ENCODE data around the gene EXOC3.

EXOC3 gene

DNA sequence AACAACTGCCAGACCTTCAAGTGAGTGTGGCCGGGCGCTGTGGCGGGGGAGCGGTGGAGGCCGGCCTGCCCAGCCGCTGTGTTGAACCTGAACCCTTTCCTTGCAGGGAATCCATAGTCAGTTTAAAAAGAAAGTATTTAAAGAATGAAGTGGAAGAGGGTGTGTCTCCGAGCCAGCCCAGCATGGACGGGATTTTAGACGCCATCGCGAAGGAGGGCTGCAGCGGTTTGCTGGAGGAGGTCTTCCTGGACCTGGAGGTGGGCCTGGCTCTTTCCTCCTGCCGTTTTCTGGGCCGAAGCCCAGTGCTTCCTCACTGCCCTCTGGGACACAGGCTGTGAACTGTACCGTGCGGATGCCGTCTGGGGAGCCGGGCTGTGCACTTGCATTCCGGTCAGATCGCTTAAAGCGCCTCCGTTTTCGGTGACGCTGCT is 19.1 kb downstream of the EXOC3 start:
- Histone ChIP-seq H3K9me3 (no peaks in the 10 kb centered on the region), H3K27me3 (no peaks in the 10 kb centered on the region), H3K36me3 (peaks cover 67 to 95% (median 76%) of the 10 kb centered on the region in 3 donors), H3K4me3 (no peak overlapping the region), H3K4me1 (no peaks in the 10 kb centered on the region), H3K27ac (no peak overlapping the region)
- intact Hi-C loops (cut with DNase I; ENCODE audit: low total_unique reads), result no loop called here
- TF ChIP-seq, protein P1, sequence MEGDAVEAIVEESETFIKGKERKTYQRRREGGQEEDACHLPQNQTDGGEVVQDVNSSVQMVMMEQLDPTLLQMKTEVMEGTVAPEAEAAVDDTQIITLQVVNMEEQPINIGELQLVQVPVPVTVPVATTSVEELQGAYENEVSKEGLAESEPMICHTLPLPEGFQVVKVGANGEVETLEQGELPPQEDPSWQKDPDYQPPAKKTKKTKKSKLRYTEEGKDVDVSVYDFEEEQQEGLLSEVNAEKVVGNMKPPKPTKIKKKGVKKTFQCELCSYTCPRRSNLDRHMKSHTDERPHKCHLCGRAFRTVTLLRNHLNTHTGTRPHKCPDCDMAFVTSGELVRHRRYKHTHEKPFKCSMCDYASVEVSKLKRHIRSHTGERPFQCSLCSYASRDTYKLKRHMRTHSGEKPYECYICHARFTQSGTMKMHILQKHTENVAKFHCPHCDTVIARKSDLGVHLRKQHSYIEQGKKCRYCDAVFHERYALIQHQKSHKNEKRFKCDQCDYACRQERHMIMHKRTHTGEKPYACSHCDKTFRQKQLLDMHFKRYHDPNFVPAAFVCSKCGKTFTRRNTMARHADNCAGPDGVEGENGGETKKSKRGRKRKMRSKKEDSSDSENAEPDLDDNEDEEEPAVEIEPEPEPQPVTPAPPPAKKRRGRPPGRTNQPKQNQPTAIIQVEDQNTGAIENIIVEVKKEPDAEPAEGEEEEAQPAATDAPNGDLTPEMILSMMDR (IDR thresholded peaks at IDR 0.05), result no peak
- DNase-seq, result peak in 1 of 2 donors; percentile 5

DNA sequence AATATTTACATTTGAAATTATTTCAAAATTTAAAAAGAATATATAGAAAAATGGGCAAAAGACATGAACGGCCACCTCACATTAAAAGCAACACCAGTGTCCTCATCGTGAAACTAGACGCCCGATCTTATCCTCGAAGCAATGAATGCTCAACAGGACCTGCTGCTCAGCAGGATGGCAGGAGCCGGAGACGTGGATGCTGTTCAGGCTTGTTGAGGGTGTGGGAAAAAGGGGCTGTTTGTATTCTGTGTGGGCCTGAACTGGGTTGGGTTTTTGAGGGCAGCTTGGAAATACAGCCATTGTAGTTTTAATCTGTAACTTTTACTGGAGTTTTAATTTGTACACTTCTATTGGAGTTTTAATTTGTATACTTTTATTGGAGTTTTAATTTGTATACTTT is 20.3 kb downstream of the EXOC3 start:
- H3K4me1 ChIP-seq, result no peaks in the 10 kb centered on the region
- H3K27me3 ChIP-seq, result no peaks in the 10 kb centered on the region
- intact Hi-C loops (cut with DNase I; ENCODE audit: low total_unique reads), result no loop called here
- no peak for DNase-seq
- H3K9me3 ChIP-seq, result no peaks in the 10 kb centered on the region
- peaks cover 54 to 88% (median 66%) of the 10 kb centered on the region in 3 donors for H3K36me3 ChIP-seq
- TF ChIP-seq, protein P1 (IDR thresholded peaks at IDR 0.05), result no peak
- H3K4me3 ChIP-seq, result no peak overlapping the region
- no peak overlapping the region for H3K27ac ChIP-seq

DNA sequence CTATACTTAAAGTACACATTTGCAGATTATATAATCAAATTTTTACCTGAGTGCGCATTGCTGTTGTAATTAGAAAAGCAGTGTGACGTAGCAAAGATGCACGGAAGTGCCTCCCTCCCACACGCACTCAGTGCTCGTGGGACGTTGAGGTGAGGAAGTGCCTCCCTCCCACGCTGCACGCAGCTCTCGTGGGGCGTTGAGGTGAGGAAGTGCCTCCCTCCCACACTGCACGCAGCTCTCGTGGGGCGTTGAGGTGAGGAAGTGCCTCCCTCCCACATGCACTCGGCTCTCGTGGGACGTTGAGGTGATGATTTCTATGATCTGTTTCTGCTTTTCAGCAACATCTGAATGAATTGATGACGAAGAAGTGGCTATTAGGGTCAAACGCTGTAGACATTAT is 21.0 kb downstream of the EXOC3 start:
- TF ChIP-seq, protein P1 (IDR thresholded peaks at IDR 0.05), result no peak
- Histone ChIP-seq H3K36me3 (peaks cover 48 to 87% (median 67%) of the 10 kb centered on the region in 3 donors), H3K9me3 (no peaks in the 10 kb centered on the region), H3K27me3 (no peaks in the 10 kb centered on the region), H3K27ac (no peak overlapping the region), H3K4me3 (no peak overlapping the region), H3K4me1 (no peaks in the 10 kb centered on the region)
- peak in 1 of 2 donors; percentile 4 for DNase-seq
- intact Hi-C loops (cut with DNase I; ENCODE audit: low total_unique reads), result no loop called here

DNA sequence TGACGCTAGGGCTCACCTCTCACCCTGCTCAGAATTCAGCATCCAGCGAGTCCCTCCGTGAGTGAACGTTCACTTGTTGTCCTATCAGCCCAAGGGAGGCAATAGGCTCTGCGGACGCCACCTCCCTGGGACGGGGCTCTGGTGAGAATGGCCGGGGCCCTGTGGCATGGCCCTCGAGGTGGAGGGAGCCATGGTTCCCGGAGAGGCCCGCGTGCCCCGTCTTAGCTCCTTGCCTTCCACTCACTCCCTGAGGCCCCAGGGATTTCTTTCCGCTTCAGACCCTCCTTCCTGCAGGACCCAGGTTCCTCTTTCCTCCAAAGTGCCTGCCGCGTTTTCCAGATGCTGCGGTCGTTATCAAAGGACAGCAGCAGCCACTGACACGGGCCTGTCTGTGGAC is 21.5 kb downstream of the EXOC3 start:
- Histone ChIP-seq H3K36me3 (peaks cover 46 to 88% (median 69%) of the 10 kb centered on the region in 3 donors), H3K4me3 (no peak overlapping the region), H3K9me3 (no peaks in the 10 kb centered on the region), H3K27ac (no peak overlapping the region), H3K4me1 (no peaks in the 10 kb centered on the region), H3K27me3 (no peaks in the 10 kb centered on the region)
- DNase-seq, result peak in 1 of 2 donors; percentile 8
- intact Hi-C loops (cut with DNase I; ENCODE audit: low total_unique reads), result no loop called here
- TF ChIP-seq, protein P1 (IDR thresholded peaks at IDR 0.05), result no peak

DNA sequence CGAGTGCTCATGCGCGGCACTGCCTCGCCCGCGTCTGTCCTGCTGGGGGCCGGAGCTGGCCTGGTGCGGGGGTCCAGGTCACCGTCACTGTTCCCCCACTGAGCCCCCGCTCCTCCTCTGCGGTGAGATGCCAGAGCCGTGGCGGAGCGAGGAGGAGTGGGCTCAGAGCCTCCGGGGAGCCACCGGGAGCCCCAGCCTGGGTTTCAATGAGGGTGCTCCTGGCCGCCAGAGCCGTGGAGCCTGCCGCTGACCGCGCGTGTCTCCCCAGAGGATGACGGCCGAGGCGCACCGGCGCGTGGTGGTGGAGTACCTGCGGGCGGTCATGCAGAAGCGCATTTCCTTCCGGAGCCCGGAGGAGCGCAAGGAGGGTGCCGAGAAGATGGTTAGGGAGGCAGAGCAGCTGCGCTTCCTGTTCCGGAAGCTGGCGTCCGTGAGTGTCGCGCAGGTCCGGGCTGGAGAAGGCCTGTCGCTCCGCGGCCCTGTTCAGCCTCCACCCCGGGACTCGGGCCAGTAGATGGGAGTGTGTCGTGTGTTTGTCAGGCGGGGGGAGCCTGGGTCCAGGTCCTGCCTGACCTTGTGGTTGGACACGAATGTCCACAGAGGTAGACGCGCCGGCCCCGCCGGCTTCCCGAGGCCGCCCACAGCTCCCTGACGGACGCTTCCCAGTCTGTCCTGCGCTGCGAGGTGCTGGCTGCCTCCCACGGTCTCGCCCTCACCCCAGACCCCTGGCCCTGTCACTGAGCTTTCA is 22.0 kb downstream of the EXOC3 start:
- no peaks in the 10 kb centered on the region for H3K9me3 ChIP-seq
- H3K27me3 ChIP-seq, result no peaks in the 10 kb centered on the region
- peaks cover 40 to 88% (median 63%) of the 10 kb centered on the region in 3 donors for H3K36me3 ChIP-seq
- no peak overlapping the region for H3K4me3 ChIP-seq
- TF ChIP-seq, protein P1 (IDR thresholded peaks at IDR 0.05), result no peak
- H3K4me1 ChIP-seq, result no peaks in the 10 kb centered on the region
- DNase-seq, result peak; percentile 11 to 57
- intact Hi-C loops (cut with DNase I; ENCODE audit: low total_unique reads), result no loop called here
- no peak overlapping the region for H3K27ac ChIP-seq
